ENCODE measurements around the gene PNMA8B. TPM values are rescaled to one million over a fixed set of nuclear protein-coding genes. Genes with fewer than 3 reads are reported as not detected.
"Not testable (repeated sequence)": the region's sequence is repeated elsewhere in the genome, so short reads cannot be mapped to it uniquely, and the experiment has no call there.

Gene PNMA8B
- polyA plus RNA-seq, 1 of the 3 experiments (the other 2 are of a cell fraction), result 0.92 TPM

DNA sequence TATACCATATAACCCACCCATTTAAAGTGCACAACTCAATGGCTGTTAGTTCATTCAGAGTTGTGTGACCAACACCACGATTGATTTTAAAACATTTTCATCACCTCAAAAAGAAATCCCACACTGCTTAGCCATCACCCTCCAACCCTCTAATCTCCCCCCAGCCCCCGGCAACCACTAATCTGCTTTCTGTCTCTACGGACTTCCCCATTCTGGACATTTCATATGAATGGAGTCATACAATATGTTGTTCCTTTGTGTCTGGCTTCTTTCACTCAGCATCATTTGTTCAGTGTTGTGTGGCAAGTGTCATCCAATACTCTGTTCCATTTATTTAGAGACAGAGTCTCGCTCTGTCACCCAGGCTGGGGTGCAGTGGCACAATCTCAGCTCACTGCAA lies 4.0 kb upstream of the PNMA8B start:
- H4K20me1 ChIP-seq (ENCODE audit: insufficient read depth), result no peaks in the 10 kb centered on the region
- H3K4me3 ChIP-seq (ENCODE audit: low read depth in 2 of 2, low read length in 1 of 2), result no peak overlapping the region
- H3K4me2 ChIP-seq, result no peak overlapping the region
- H3K9me3 ChIP-seq, result no peaks in the 10 kb centered on the region
- POLR2A ChIA-PET, result no interaction called here
- H2AFZ ChIP-seq (ENCODE audit: low read depth), result no peak overlapping the region
- WGBS (ENCODE audit: low lambda C conversion rate), result 50% methylated on average over 4 of the region's 4 CpGs
- no peak for DNase-seq
- no peak overlapping the region for H3K9ac ChIP-seq
- CTCF ChIA-PET, result no interaction called here
- H3K4me1 ChIP-seq (ENCODE audit: control insufficient read depth in 1 of 2, insufficient read depth in 2 of 2, low read depth in 1 of 2, low read length in 1 of 2), result peaks cover 0 to 17% of the 10 kb centered on the region in 2 experiments; a peak in 1 of 4 replicates
- H3K79me2 ChIP-seq (ENCODE audit: insufficient read depth), result no peaks in the 10 kb centered on the region
- no peak overlapping the region for H3K27ac ChIP-seq (ENCODE audit: low read depth in 2 of 2, low read length in 1 of 2)
- H3K36me3 ChIP-seq (replicated peaks in 1 of 2; ENCODE audit: control insufficient read depth in 1 of 2, insufficient read depth in 2 of 2, low read length in 1 of 2), result no peaks in the 10 kb centered on the region
- H3K27me3 ChIP-seq (ENCODE audit: insufficient read depth), result no peaks in the 10 kb centered on the region
- no peaks in the 10 kb centered on the region for H3K9me2 ChIP-seq
- no peak for TF ChIP-seq FOXM1 (IDR thresholded peaks at IDR 0.05; ENCODE audit: low read depth)
- no peak for TF ChIP-seq GATA2 (CRISPR knock-in tag; IDR thresholded peaks at IDR 0.05)
- no peak for TF ChIP-seq ELF1 (IDR thresholded peaks at IDR 0.05)
- TF ChIP-seq RXRA (IDR thresholded peaks at IDR 0.05; ENCODE audit: borderline replicate concordance, low read depth), result no peak
- TF ChIP-seq SMC3 (IDR thresholded peaks at IDR 0.05; ENCODE audit: low read depth, low read length), result no peak
- no peaks in the 10 kb centered on the region for H3F3A ChIP-seq (replicated peaks; ENCODE audit: insufficient read depth)

DNA sequence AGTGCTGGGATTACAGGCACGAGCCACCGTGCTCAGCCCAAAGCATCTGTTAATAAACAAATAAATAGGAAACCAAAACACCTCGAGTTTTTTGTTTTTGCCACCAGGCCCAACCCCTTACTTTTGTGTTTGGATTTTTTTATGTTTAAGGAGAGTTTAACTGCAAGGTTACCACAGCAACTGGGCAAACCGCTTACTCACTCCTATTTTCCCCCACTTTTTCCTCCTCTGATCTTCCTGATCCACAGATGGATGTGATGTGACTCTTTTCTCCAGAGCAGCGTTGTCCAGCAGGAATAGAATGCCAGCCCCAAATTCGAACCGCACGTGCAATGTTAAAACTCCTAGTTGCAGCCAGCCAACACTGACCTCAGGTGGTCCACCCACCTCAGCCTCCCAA lies 2.1 kb upstream of the PNMA8B start:
- no peak overlapping the region for H3K4me2 ChIP-seq
- H3K79me2 ChIP-seq (ENCODE audit: insufficient read depth), result no peaks in the 10 kb centered on the region
- H3K4me1 ChIP-seq (ENCODE audit: control insufficient read depth in 1 of 2, insufficient read depth in 2 of 2, low read depth in 1 of 2, low read length in 1 of 2), result peaks cover 0 to 13% of the 10 kb centered on the region in 2 experiments; a peak in 1 of 4 replicates
- DNase-seq, result no peak
- no peaks in the 10 kb centered on the region for H3K9me3 ChIP-seq
- no peaks in the 10 kb centered on the region for H3K9me2 ChIP-seq
- H3F3A ChIP-seq (replicated peaks; ENCODE audit: insufficient read depth), result no peaks in the 10 kb centered on the region
- no peaks in the 10 kb centered on the region for H3K36me3 ChIP-seq (replicated peaks in 1 of 2; ENCODE audit: control insufficient read depth in 1 of 2, insufficient read depth in 2 of 2, low read length in 1 of 2)
- 85% methylated on average over 8 of the region's 8 CpGs for WGBS (ENCODE audit: low lambda C conversion rate)
- CTCF ChIA-PET, result interaction anchor here (1.1 to 4.5 kb wide), 4 partner anchors 15 to 102 kb away, joined by 5 to 23 read pairs (median 6); no protein-coding TSS in a partner anchor
- TF ChIP-seq TEAD4 (IDR thresholded peaks at IDR 0.05; ENCODE audit: borderline replicate concordance, insufficient read depth), result no peak
- TF ChIP-seq SIN3A (IDR thresholded peaks at IDR 0.05; ENCODE audit: borderline replicate concordance, low read depth, low read length), result no peak
- TF ChIP-seq FOSL2 (IDR thresholded peaks at IDR 0.05; ENCODE audit: borderline replicate concordance, low read depth), result no peak
- no peak for TF ChIP-seq RCOR1 (IDR thresholded peaks at IDR 0.05; ENCODE audit: low read length)
- no peak for TF ChIP-seq RAD21 (IDR thresholded peaks at IDR 0.05; ENCODE audit: low read length)
- no peaks in the 10 kb centered on the region for H3K27me3 ChIP-seq (ENCODE audit: insufficient read depth)
- H3K27ac ChIP-seq (ENCODE audit: low read depth in 2 of 2, low read length in 1 of 2), result no peak overlapping the region
- POLR2A ChIA-PET, result no interaction called here
- H3K4me3 ChIP-seq (ENCODE audit: low read depth in 2 of 2, low read length in 1 of 2), result no peak overlapping the region
- H4K20me1 ChIP-seq (ENCODE audit: insufficient read depth), result no peaks in the 10 kb centered on the region
- H3K9ac ChIP-seq, result no peak overlapping the region
- no peak overlapping the region for H2AFZ ChIP-seq (ENCODE audit: low read depth)

DNA sequence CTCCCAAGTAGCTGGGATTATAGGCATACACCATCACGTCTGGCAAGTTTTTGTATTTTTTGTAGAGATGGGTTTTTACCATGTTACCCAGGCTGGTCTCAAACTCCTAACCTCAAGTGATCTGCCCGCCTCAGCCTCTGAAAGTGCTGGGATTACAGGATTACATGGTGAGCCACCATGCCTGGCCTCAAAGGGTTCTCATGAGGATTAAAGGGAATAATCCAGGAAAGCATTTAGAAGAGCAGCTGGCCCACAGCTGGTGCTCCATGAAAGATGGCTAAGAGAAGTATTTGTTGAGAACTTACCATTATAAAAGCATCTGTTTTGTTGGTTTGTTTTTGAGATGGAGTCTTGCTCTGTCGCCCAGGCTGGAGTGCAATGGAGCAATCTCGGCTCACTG lies 1.2 kb upstream of the PNMA8B start:
- H4K20me1 ChIP-seq (ENCODE audit: insufficient read depth); H3K9ac ChIP-seq; H2AFZ ChIP-seq (ENCODE audit: low read depth); H3K27me3 ChIP-seq (ENCODE audit: insufficient read depth); H3K9me3 ChIP-seq; H3K27ac ChIP-seq (ENCODE audit: low read depth in 2 of 2, low read length in 1 of 2); POLR2A ChIA-PET; H3K9me2 ChIP-seq; H3K4me2 ChIP-seq; H3K79me2 ChIP-seq (ENCODE audit: insufficient read depth); H3K36me3 ChIP-seq (replicated peaks in 1 of 2; ENCODE audit: control insufficient read depth in 1 of 2, insufficient read depth in 2 of 2, low read length in 1 of 2); H3F3A ChIP-seq (replicated peaks; ENCODE audit: insufficient read depth); DNase-seq; H3K4me3 ChIP-seq (ENCODE audit: low read depth in 2 of 2, low read length in 1 of 2): not testable (repeated sequence)
- 86% methylated on average over 3 of the region's 4 CpGs for WGBS (ENCODE audit: low lambda C conversion rate)
- CTCF ChIA-PET, result interaction anchor here (1.9 to 4.5 kb wide), 4 partner anchors 16 to 101 kb away, joined by 7 to 23 read pairs (median 14); no protein-coding TSS in a partner anchor
- H3K4me1 ChIP-seq (ENCODE audit: control insufficient read depth in 1 of 2, insufficient read depth in 2 of 2, low read depth in 1 of 2, low read length in 1 of 2), result peaks cover 0 to 16% of the 10 kb centered on the region in 2 experiments; a peak in 1 of 4 replicates
